Aorta (tissue), 5 donors: ENCODE results near the gene CAMSAP1. TPM values are rescaled to one million over a fixed set of nuclear protein-coding genes. Genes with fewer than 3 reads are reported as not detected.

Experiments used
- ATAC-seq: fragments of 200-7000 bp; cut with Tn5 transposase; one replicate; pipeline ENCODE4 v1.9.1; 2022; ENCODE audit warnings: moderate library complexity; ENCODE audit not compliant: low FRiP score
- DNase-seq, 2 donors: peaks; one replicate each; pipeline ENCODE4 v3.0.0-alpha.2; 2020
- H3K27ac ChIP-seq, 2 donors: one replicate each; pipeline ENCODE4 v1.5.1; 2013; ENCODE audit warnings: low read length in 2 of 2, mild to moderate bottlenecking in 2 of 2, moderate library complexity in 2 of 2, control low read depth in 1 of 2, inconsistent platforms in 1 of 2, low read depth in 1 of 2
- H3K27me3 ChIP-seq, 2 donors: one replicate each; pipeline ENCODE4 v1.6.1; 2013; ENCODE audit warnings: control low read depth in 1 of 2, low read length in 1 of 2, mild to moderate bottlenecking in 1 of 2, moderate library complexity in 1 of 2; ENCODE audit not compliant: insufficient read depth in 2 of 2, control insufficient read depth in 1 of 2
- H3K36me3 ChIP-seq, 2 donors: one replicate each; pipeline ENCODE4 v1.6.1; 2013; ENCODE audit warnings: control low read depth in 1 of 2, low read length in 1 of 2, mild to moderate bottlenecking in 1 of 2; ENCODE audit not compliant: insufficient read depth in 2 of 2, control insufficient read depth in 1 of 2
- H3K4me1 ChIP-seq, 2 donors: one replicate each; pipeline ENCODE4 v1.6.1; 2013; ENCODE audit warnings: low read length in 2 of 2, control low read depth in 1 of 2, mild to moderate bottlenecking in 1 of 2, moderate library complexity in 1 of 2; ENCODE audit not compliant: insufficient read depth in 2 of 2, control insufficient read depth in 1 of 2
- H3K4me3 ChIP-seq, 2 donors: one replicate each; pipeline ENCODE4 v1.5.1; 2013; ENCODE audit warnings: low read length in 2 of 2, control low read depth in 1 of 2, mild to moderate bottlenecking in 1 of 2
- H3K9me3 ChIP-seq: one replicate; pipeline ENCODE4 v1.6.1; 2013; ENCODE audit warnings: mild to moderate bottlenecking, low read length; ENCODE audit not compliant: control insufficient read depth
- WGBS, 2 donors: extraction: QIAGEN DNeasy Blood & Tissue Kit; methylation state at CpG; one replicate each; pipeline ENCODE4 v1.1.7; 2013; 5-methylcytosine and 5-hydroxymethylcytosine counted together
- intact Hi-C, 2 donors: fragments of 100-400 bp; cut with DNase I; formaldehyde crosslinking; loops; one replicate each; pipeline versions ENCODE4 v1.14.2 to v1.15.0; 2022
- polyA plus RNA-seq, 2 donors: library from polyadenylated mRNA; stranded (reverse); fragments of 200-250 nt; gene quantifications; one replicate each; pipeline ENCODE4 v1.2.3, GENCODE V29; 2013
- total RNA-seq, 2 donors: library from RNA; stranded (reverse); fragmentation: NEBNext Ultra II Directional; extraction: Animal tissue kit (Norgen Biotek cat#: 25700); gene quantifications; one replicate each; pipeline ENCODE4 v1.2.1, GENCODE V29; 2021
- donor health status: healthy with polysubstance abuse.
- donor health status: Bipolar disorder and iron deficiency.
- donor health status: DM: no; HTN: no; CAD: no.
- donor health status: DM: no; HTN: no; CAD: no.
- donor health status: DM: yes; HTN: yes; CAD: no.

CAMSAP1 gene
- total and polyA plus RNA-seq, 4 donors: 2.5 to 28.0 (median 15.8) TPM

- intact Hi-C loops: no loop called here
- no peak overlapping the region for H3K4me3 ChIP-seq
- H3K4me1 ChIP-seq: peaks cover 0 to 2% of the 10 kb centered on the region in 2 donors
- H3K9me3 ChIP-seq: no peaks in the 10 kb centered on the region
- WGBS, 2 donors: 79 to 83% methylated on average over 16 of the region's 16 CpGs
- H3K27ac ChIP-seq: no peak overlapping the region
- no peak for DNase-seq
- H3K27me3 ChIP-seq: no peaks in the 10 kb centered on the region
- ATAC-seq: no peak
- peaks cover 0 to 2% of the 10 kb centered on the region in 2 donors for H3K36me3 ChIP-seq
These were observed 22.9 kb downstream of the CAMSAP1 start for GRCh38 chr9:135884328-135885035.

GRCh38 chr9:135883410-135884089, 23.8 kb downstream of the CAMSAP1 start:
- H3K9me3 ChIP-seq: no peaks in the 10 kb centered on the region
- intact Hi-C loops: no loop called here
- no peak for ATAC-seq
- H3K4me3 ChIP-seq: no peak overlapping the region
- H3K27me3 ChIP-seq: no peaks in the 10 kb centered on the region
- no peak overlapping the region for H3K27ac ChIP-seq
- 86 to 90% methylated on average over 15 of the region's 15 CpGs for WGBS, 2 donors
- H3K36me3 ChIP-seq: peaks cover 0 to 2% of the 10 kb centered on the region in 2 donors
- DNase-seq: no peak
- peaks cover 2% of the 10 kb centered on the region in 2 donors for H3K4me1 ChIP-seq

GRCh38 chr9:135882011-135882410, 25.3 kb downstream of the CAMSAP1 start:
- Histone ChIP-seq H3K36me3 (peaks cover 0 to 2% of the 10 kb centered on the region in 2 donors), H3K4me3 (no peak overlapping the region), H3K27ac (no peak overlapping the region), H3K27me3 (no peaks in the 10 kb centered on the region), H3K9me3 (no peaks in the 10 kb centered on the region), H3K4me1 (peaks cover 2% of the 10 kb centered on the region in 2 donors)
- ATAC-seq (no peak), DNase-seq (no peak)
- intact Hi-C loops: no loop called here
- WGBS, 2 donors: 85 to 90% methylated on average over 12 of the region's 12 CpGs

GRCh38 chr9:135880438-135880837, 26.9 kb downstream of the CAMSAP1 start:
- 85 to 86% methylated on average over 12 of the region's 12 CpGs for WGBS, 2 donors
- H3K27me3 ChIP-seq: no peaks in the 10 kb centered on the region
- intact Hi-C loops: no loop called here
- H3K36me3 ChIP-seq: peaks cover 0 to 2% of the 10 kb centered on the region in 2 donors
- H3K4me1 ChIP-seq: peaks cover 2% of the 10 kb centered on the region in 2 donors
- DNase-seq (no peak), ATAC-seq (no peak)
- no peaks in the 10 kb centered on the region for H3K9me3 ChIP-seq
- H3K27ac ChIP-seq: no peak overlapping the region
- H3K4me3 ChIP-seq: no peak overlapping the region

- H3K9me3 ChIP-seq: no peaks in the 10 kb centered on the region
These were observed 27.7 kb downstream of the CAMSAP1 start for GRCh38 chr9:135879619-135880018.

DNA sequence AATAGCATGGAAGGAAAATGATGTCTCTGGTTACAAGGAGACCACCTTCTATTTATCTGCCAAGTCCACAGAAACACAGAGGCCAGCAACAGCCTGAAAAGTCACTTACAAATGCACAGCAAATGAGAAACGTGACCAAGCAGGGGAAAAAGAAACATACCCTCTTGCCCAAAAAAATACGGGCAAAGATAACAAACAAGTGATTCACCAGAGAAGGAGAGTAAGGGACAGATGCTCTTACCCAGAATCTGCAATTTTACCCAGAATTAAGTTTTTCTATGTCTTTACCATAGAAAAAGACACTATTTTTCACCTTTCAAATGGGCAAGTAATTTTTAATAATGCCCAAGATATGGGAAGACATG, 28.1 kb downstream of the CAMSAP1 start:
- no peaks in the 10 kb centered on the region for H3K9me3 ChIP-seq
- ATAC-seq (no peak), DNase-seq (no peak)
- H3K27me3 ChIP-seq: no peaks in the 10 kb centered on the region
- intact Hi-C loops: no loop called here
- peaks cover 0 to 2% of the 10 kb centered on the region in 2 donors for H3K36me3 ChIP-seq
- WGBS, 2 donors: 2 to 12% methylated on average over 2 of the region's 2 CpGs
- no peak overlapping the region for H3K27ac ChIP-seq
- H3K4me1 ChIP-seq: peaks cover 0 to 2% of the 10 kb centered on the region in 2 donors
- H3K4me3 ChIP-seq: no peak overlapping the region

More at GRCh38 chr9:135879619-135880018, 27.7 kb downstream of the CAMSAP1 start:
- H3K36me3 ChIP-seq: peaks cover 0 to 2% of the 10 kb centered on the region in 2 donors
- DNase-seq: no peak
- 67 to 71% methylated on average over 8 of the region's 8 CpGs for WGBS, 2 donors
- H3K27ac ChIP-seq: no peak overlapping the region
- no peaks in the 10 kb centered on the region for H3K27me3 ChIP-seq
- H3K4me3 ChIP-seq: no peak overlapping the region
- ATAC-seq: no peak
- intact Hi-C loops: no loop called here
- H3K4me1 ChIP-seq: peaks cover 0 to 2% of the 10 kb centered on the region in 2 donors

- H3K36me3 ChIP-seq: peaks cover 0 to 2% of the 10 kb centered on the region in 2 donors
- H3K4me1 ChIP-seq: peaks cover 0 to 2% of the 10 kb centered on the region in 2 donors
- no peak overlapping the region for H3K4me3 ChIP-seq
- ATAC-seq (no peak), DNase-seq (no peak)
- no peak overlapping the region for H3K27ac ChIP-seq
- WGBS, 2 donors: 64 to 71% methylated on average over 18 of the region's 18 CpGs
- H3K9me3 ChIP-seq: no peaks in the 10 kb centered on the region
- intact Hi-C loops: no loop called here
- H3K27me3 ChIP-seq: no peaks in the 10 kb centered on the region
These were observed 28.7 kb downstream of the CAMSAP1 start for GRCh38 chr9:135878528-135879236.

GRCh38 chr9:135877791-135878527, 29.4 kb downstream of the CAMSAP1 start:
- DNase-seq (no peak), ATAC-seq (no peak)
- Histone ChIP-seq H3K4me1 (peaks cover 0 to 2% of the 10 kb centered on the region in 2 donors), H3K36me3 (peaks cover 0 to 2% of the 10 kb centered on the region in 2 donors), H3K27me3 (no peaks in the 10 kb centered on the region), H3K9me3 (no peaks in the 10 kb centered on the region), H3K27ac (no peak overlapping the region), H3K4me3 (no peak overlapping the region)
- intact Hi-C loops: no loop called here
- WGBS, 2 donors: 91% methylated on average over 11 of the region's 11 CpGs
